ENCODE data around the gene OR2L8. TPM values are rescaled to one million over a fixed set of nuclear protein-coding genes. Genes with fewer than 3 reads are reported as not detected.

The OR2L8 gene
- 0.53 TPM for total RNA-seq
- polyA plus RNA-seq = not detected

- no peak within 1 kb of the TSS for H3K4me3 ChIP-seq (ENCODE audit: low read depth, low read length)
- 82% methylated on average over 3 of the region's 3 CpGs for WGBS
- no peak within 1 kb of the TSS for H3K27ac ChIP-seq (ENCODE audit: low read depth)
- no peaks in the 10 kb centered on the region for H3K36me3 ChIP-seq (ENCODE audit: insufficient read depth)
- no peak for DNase-seq (ENCODE audit: extremely low spot score)
- H3K4me1 ChIP-seq (ENCODE audit: insufficient read depth) = no peaks in the 10 kb centered on the region
These were observed at the start of gene OR2L8 for GRCh38 chr1:247948558-247948957. Gene OR2L8, plus strand, starts transcription at chr1:247948858. Its CDS starts 0 bp downstream, at chr1:247948858.

- Histone ChIP-seq H3K27ac (ENCODE audit: low read depth) (no peak overlapping the region), H3K4me3 (ENCODE audit: low read depth, low read length) (no peak overlapping the region), H3K36me3 (ENCODE audit: insufficient read depth) (no peaks in the 10 kb centered on the region), H3K4me1 (ENCODE audit: insufficient read depth) (no peaks in the 10 kb centered on the region)
- no peak for DNase-seq (ENCODE audit: extremely low spot score)
- 84% methylated on average over 6 of the region's 6 CpGs for WGBS
These were observed 44.5 kb upstream of the OR2L8 start for GRCh38 chr1:247904122-247904521.

GRCh38 chr1:247905181-247905580 lies 43.5 kb upstream of the OR2L8 start:
- Histone ChIP-seq H3K4me1 (ENCODE audit: insufficient read depth) (no peaks in the 10 kb centered on the region), H3K4me3 (ENCODE audit: low read depth, low read length) (no peak overlapping the region), H3K36me3 (ENCODE audit: insufficient read depth) (no peaks in the 10 kb centered on the region), H3K27ac (ENCODE audit: low read depth) (no peak overlapping the region)
- no peak for DNase-seq (ENCODE audit: extremely low spot score)
- 89% methylated on average over 13 of the region's 13 CpGs for WGBS

GRCh38 chr1:247905910-247906503 lies 42.7 kb upstream of the OR2L8 start:
- no peak for DNase-seq (ENCODE audit: extremely low spot score)
- Histone ChIP-seq H3K36me3 (ENCODE audit: insufficient read depth) (no peaks in the 10 kb centered on the region), H3K27ac (ENCODE audit: low read depth) (no peak overlapping the region), H3K4me1 (ENCODE audit: insufficient read depth) (no peaks in the 10 kb centered on the region), H3K4me3 (ENCODE audit: low read depth, low read length) (no peak overlapping the region)
- 72% methylated on average over 9 of the region's 9 CpGs for WGBS

DNA sequence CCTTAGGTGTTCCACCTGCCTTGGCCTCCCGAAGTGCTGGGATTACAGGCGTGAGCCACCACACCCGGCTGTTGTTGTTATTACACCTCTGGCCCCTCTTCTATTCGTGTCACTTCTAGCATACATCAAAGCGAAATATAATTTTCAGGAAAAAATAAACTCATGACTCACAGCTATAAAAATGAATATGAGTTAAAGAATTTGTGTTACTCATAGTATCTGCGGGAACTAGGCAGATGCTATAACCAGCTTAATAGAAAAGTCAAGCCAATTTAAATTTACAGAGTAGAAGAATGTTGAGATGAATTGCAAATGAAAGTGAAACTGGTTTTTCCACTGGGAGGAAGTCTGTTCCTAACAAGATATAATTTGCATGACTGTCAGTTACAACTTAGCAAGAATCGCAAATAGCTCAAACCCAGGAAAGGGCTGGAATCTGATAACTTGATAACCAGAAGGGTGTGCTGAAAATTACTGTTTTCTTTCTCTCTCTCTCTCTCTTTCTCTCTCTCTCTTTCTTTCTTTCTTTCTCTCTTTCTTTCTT lies 42.1 kb upstream of the OR2L8 start:
- no peaks in the 10 kb centered on the region for H3K4me1 ChIP-seq (ENCODE audit: insufficient read depth)
- 50% methylated on average over 7 of the region's 7 CpGs for WGBS
- no peak overlapping the region for H3K4me3 ChIP-seq (ENCODE audit: low read depth, low read length)
- no peak for DNase-seq (ENCODE audit: extremely low spot score)
- no peak overlapping the region for H3K27ac ChIP-seq (ENCODE audit: low read depth)
- no peaks in the 10 kb centered on the region for H3K36me3 ChIP-seq (ENCODE audit: insufficient read depth)

- WGBS = 78% methylated on average over 5 of the region's 5 CpGs
- no peaks in the 10 kb centered on the region for H3K36me3 ChIP-seq (ENCODE audit: insufficient read depth)
- no peak for DNase-seq (ENCODE audit: extremely low spot score)
These were observed 39.9 kb upstream of the OR2L8 start for GRCh38 chr1:247908766-247909165.

GRCh38 chr1:247913786-247914185 lies 34.9 kb upstream of the OR2L8 start:
- Histone ChIP-seq H3K27ac (ENCODE audit: low read depth) (no peak overlapping the region), H3K4me1 (ENCODE audit: insufficient read depth) (no peaks in the 10 kb centered on the region), H3K4me3 (ENCODE audit: low read depth, low read length) (no peak overlapping the region), H3K36me3 (ENCODE audit: insufficient read depth) (no peaks in the 10 kb centered on the region)
- DNase-seq (ENCODE audit: extremely low spot score) = no peak
- 79% methylated on average over 2 of the region's 2 CpGs for WGBS

More at GRCh38 chr1:247908766-247909165, 39.9 kb upstream of the OR2L8 start:
- no peaks in the 10 kb centered on the region for H3K4me1 ChIP-seq (ENCODE audit: insufficient read depth)
- no peak overlapping the region for H3K4me3 ChIP-seq (ENCODE audit: low read depth, low read length)
- no peak overlapping the region for H3K27ac ChIP-seq (ENCODE audit: low read depth)

DNA sequence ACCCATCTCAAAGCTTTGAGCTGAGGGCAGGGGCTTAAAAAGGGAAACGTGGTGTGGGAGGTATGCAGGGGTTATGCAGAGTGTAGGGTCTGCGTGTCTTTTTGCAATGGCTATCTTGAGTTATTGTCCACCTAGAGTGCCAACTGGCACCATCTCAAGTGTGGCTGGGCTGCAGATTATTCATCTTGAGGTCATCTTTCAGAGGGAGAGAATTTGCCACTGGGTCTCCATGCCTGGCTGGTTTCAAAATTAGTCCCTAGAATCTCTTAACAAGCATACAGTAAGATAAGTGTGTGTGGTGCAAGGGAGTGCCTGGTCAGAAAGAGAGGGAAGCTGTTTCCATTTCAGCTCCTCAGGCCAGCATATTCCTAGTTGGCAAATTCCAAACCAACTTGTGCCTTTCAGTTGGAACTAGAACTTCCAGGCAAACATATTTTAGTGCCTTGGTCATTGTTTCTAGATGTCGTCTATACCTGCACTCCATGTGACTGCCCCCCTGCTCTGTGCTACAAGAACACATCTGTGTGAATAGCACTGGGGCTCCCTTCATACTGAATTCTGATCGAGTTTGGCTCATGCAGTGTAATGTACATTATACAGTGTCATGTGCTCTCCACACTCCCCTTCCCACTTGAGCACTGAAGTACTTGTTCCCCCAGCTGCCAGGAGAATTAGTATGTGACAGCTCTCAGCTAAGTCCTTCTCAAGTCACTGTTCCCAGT lies 33.6 kb upstream of the OR2L8 start:
- Histone ChIP-seq H3K27ac (ENCODE audit: low read depth) (no peak overlapping the region), H3K4me3 (ENCODE audit: low read depth, low read length) (no peak overlapping the region), H3K4me1 (ENCODE audit: insufficient read depth) (no peaks in the 10 kb centered on the region), H3K36me3 (ENCODE audit: insufficient read depth) (no peaks in the 10 kb centered on the region)
- no peak for DNase-seq (ENCODE audit: extremely low spot score)
- 57% methylated on average over 4 of the region's 4 CpGs for WGBS

DNA sequence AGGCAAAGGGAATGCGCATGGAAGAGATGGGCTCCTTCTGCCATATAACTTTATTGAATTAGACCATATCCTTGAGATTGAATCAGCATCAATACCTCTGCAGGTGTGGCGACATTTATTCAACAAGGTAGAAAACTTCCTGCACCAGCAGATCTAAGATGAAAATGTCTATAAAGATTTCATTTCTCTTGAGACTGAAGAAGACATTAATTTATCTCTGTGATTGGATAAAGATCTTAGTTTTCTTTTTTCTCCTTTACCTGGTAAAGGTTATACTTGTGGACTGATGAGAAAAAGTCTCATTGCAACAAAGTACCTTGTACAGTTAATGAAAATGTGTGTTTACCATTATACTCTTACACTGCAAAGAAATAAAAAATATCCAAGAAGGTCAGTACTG lies 28.7 kb upstream of the OR2L8 start, which contains the start of gene OR2T8:
OR2T8 (plus strand) TSS at position 301 of the 400 bp plus-strand sequence. CDS start 766 bp downstream, outside the sequence.
- Histone ChIP-seq H3K36me3 (ENCODE audit: insufficient read depth) (no peaks in the 10 kb centered on the region), H3K27ac (ENCODE audit: low read depth) (no peak within 1 kb of the TSS), H3K4me1 (ENCODE audit: insufficient read depth) (no peaks in the 10 kb centered on the region), H3K4me3 (ENCODE audit: low read depth, low read length) (no peak within 1 kb of the TSS)
- 89% methylated on average over 2 of the region's 2 CpGs for WGBS
- no peak for DNase-seq (ENCODE audit: extremely low spot score)

DNA sequence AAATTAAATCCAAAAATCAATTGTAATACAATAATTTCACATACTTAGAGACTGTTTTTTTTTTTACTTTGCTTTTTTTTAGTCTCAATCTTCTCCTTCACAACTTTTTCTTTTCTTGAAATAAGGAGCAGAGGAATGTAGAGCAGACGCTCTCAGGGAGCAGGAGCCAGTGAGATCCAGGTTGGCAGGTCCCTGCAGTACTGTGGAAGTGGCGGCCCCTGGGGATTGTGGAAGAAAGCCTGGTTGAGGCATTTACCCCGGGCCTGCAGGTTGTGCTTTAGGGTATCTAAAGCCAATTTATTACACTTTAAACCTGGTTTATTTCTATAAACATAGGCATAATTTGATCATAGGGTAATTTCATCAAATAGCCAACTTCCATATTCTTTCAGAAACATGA lies 24.7 kb upstream of the OR2L8 start:
- no peaks in the 10 kb centered on the region for H3K4me1 ChIP-seq (ENCODE audit: insufficient read depth)
- no peak overlapping the region for H3K4me3 ChIP-seq (ENCODE audit: low read depth, low read length)
- DNase-seq (ENCODE audit: extremely low spot score) = no peak
- no peak overlapping the region for H3K27ac ChIP-seq (ENCODE audit: low read depth)
- 62% methylated on average over 3 of the region's 3 CpGs for WGBS
- H3K36me3 ChIP-seq (ENCODE audit: insufficient read depth) = no peaks in the 10 kb centered on the region

DNA sequence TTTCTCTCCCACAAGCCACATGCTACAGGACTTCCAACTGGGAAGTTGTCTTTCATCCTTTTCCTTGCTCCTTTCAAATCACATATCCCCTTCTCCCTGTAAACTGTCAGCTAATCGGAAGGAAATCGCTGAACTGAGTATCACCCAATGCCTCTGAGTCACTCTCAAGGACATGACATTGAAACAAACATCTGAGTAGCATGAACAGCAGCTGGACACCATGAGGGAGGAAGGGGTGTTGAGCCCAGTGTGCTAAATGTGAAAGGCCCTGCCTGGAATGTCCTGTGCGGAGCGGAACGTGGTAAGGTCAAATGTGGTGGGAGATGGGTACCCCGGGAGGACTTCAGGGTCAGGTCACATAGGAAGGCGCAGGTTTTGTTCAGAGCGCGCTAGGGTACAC lies 23.8 kb upstream of the OR2L8 start, which contains the start of gene OR2AJ1:
OR2AJ1 (plus strand) TSS at position 22 of the 400 bp plus-strand sequence. CDS start 8,880 bp downstream, outside the sequence.
- WGBS = 90% methylated on average over 9 of the region's 9 CpGs
- Histone ChIP-seq H3K27ac (ENCODE audit: low read depth) (no peak within 1 kb of the TSS), H3K36me3 (ENCODE audit: insufficient read depth) (no peaks in the 10 kb centered on the region), H3K4me1 (ENCODE audit: insufficient read depth) (no peaks in the 10 kb centered on the region), H3K4me3 (ENCODE audit: low read depth, low read length) (no peak within 1 kb of the TSS)
- DNase-seq (ENCODE audit: extremely low spot score) = no peak

DNA sequence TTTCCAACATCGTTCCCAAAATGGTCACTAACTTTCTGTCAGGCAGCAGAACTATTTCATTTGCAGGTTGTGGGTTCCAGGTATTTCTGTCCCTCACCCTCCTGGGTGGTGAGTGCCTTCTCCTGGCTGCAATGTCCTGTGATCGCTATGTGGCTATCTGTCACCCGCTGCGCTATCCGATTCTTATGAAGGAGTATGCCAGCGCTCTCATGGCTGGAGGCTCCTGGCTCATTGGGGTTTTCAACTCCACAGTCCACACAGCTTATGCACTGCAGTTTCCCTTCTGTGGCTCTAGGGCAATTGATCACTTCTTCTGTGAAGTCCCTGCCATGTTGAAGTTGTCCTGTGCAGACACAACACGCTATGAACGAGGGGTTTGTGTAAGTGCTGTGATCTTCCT lies 14.7 kb upstream of the OR2L8 start:
- no peaks in the 10 kb centered on the region for H3K36me3 ChIP-seq (ENCODE audit: insufficient read depth)
- no peaks in the 10 kb centered on the region for H3K4me1 ChIP-seq (ENCODE audit: insufficient read depth)
- no peak for DNase-seq (ENCODE audit: extremely low spot score)
- H3K27ac ChIP-seq (ENCODE audit: low read depth) = no peak overlapping the region
- H3K4me3 ChIP-seq (ENCODE audit: low read depth, low read length) = no peak overlapping the region
- WGBS = 94% methylated on average over 8 of the region's 8 CpGs

GRCh38 chr1:247935781-247936180 lies 12.9 kb upstream of the OR2L8 start:
- 94% methylated on average over 9 of the region's 9 CpGs for WGBS
- Histone ChIP-seq H3K4me1 (ENCODE audit: insufficient read depth) (no peaks in the 10 kb centered on the region), H3K36me3 (ENCODE audit: insufficient read depth) (no peaks in the 10 kb centered on the region), H3K27ac (ENCODE audit: low read depth) (no peak overlapping the region), H3K4me3 (ENCODE audit: low read depth, low read length) (no peak overlapping the region)
- no peak for DNase-seq (ENCODE audit: extremely low spot score)

- Histone ChIP-seq H3K27ac (ENCODE audit: low read depth) (no peak overlapping the region), H3K4me3 (ENCODE audit: low read depth, low read length) (no peak overlapping the region), H3K4me1 (ENCODE audit: insufficient read depth) (no peaks in the 10 kb centered on the region), H3K36me3 (ENCODE audit: insufficient read depth) (no peaks in the 10 kb centered on the region)
- 94% methylated on average over 18 of the region's 18 CpGs for WGBS
- no peak for DNase-seq (ENCODE audit: extremely low spot score)
These were observed 12.2 kb upstream of the OR2L8 start for GRCh38 chr1:247936415-247936814.
